ENCODE results near the gene SLC9A9. TPM values are rescaled to one million over a fixed set of nuclear protein-coding genes. Genes with fewer than 3 reads are reported as not detected.

Gene SLC9A9
- total and polyA plus RNA-seq, 10 of the 15 experiments (the other 5 are each of a cell fraction or from before 2014, with no cell fraction given) = 3.5 to 14.2 (median 9.3) TPM

DNA sequence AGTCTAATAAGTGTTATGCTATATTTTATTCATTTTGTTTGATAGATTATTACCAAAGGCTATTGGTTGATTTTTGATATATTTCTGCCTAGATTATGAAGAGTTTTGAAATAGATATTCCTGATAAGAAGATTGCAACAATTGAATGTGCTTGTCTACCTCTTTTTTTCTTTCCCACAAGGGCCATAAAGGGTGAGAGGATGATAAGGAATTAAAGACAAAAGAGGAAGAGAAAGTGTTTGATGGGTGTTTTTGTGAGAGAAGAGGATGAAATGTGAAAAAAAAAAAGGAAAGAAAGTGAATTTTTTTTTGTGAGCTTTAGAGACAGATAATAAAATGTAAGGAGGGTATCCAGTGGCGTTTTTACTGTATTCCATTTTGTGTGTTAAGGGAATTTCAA is 484.3 kb downstream of the SLC9A9 start:
- Histone ChIP-seq H3K9ac (ENCODE audit: control insufficient read depth, insufficient read depth, low read length) (no peak overlapping the region), H3K4me1 (ENCODE audit: control insufficient read depth, insufficient read depth, low read length) (no peaks in the 10 kb centered on the region), H3K79me2 (ENCODE audit: control insufficient read depth, insufficient read depth, low read length) (no peaks in the 10 kb centered on the region), H2AFZ (ENCODE audit: control insufficient read depth, low read depth, low read length) (no peak overlapping the region), H3K27ac (ENCODE audit: control insufficient read depth, insufficient read depth) (no peak overlapping the region), H4K20me1 (ENCODE audit: control insufficient read depth, insufficient read depth) (no peaks in the 10 kb centered on the region), H3K4me3 (no peak overlapping the region), H3K27me3 (replicated peaks in 1 of 2; ENCODE audit: control insufficient read depth in 2 of 2, insufficient read depth in 2 of 2, low read length in 1 of 2) (no peaks in the 10 kb centered on the region), H3K9me3 (replicated peaks; ENCODE audit: control insufficient read depth, insufficient read depth, low read length) (no peaks in the 10 kb centered on the region), H3K4me2 (ENCODE audit: control insufficient read depth, insufficient read depth) (no peak overlapping the region), H3K36me3 (ENCODE audit: control insufficient read depth in 2 of 2, insufficient read depth in 2 of 2, low read length in 1 of 2) (no peaks in the 10 kb centered on the region)
- in situ Hi-C loops (cut with MboI) = no loop called here
- no TSS peak for BruUV-seq (replicated peaks)
- 89% methylated on average over 1 of the region's 1 CpG for WGBS (ENCODE audit: insufficient coverage, insufficient replicate concordance, low lambda C conversion rate, missing lambda C conversion rate)
- no peak for TF ChIP-seq SRF (IDR thresholded peaks at IDR 0.05; ENCODE audit: low read depth in 2 of 2, low read length in 2 of 2)
- TF ChIP-seq SPI1 (IDR thresholded peaks at IDR 0.05; ENCODE audit: borderline replicate concordance, insufficient read depth, low read depth, low read length) = peak; percentile 12; the same call in 1 of the 2 replicates
- FAIRE-seq (no peak), ATAC-seq (no peak), DNase-seq (ENCODE audit: low read depth, low spot score) (no peak)
- ChIA-PET SMC1A (ENCODE audit: uncharacterized antibody, unreplicated experiment) (interaction anchor here (0.5 to 1.6 kb wide), 3 partner anchors 18 to 322 kb away, joined by 3 read pairs; no protein-coding TSS in a partner anchor), CTCF (no interaction called here), POLR2A (no interaction called here), RAD21 (ENCODE audit: unreplicated experiment) (interaction anchor here (1.5 kb wide), 1 partner anchor 11 kb away, joined by 4 read pairs; no protein-coding TSS in a partner anchor)
- intact Hi-C loops (cut with micrococcal nuclease; ENCODE audit: unreplicated experiment) = no loop called here

DNA sequence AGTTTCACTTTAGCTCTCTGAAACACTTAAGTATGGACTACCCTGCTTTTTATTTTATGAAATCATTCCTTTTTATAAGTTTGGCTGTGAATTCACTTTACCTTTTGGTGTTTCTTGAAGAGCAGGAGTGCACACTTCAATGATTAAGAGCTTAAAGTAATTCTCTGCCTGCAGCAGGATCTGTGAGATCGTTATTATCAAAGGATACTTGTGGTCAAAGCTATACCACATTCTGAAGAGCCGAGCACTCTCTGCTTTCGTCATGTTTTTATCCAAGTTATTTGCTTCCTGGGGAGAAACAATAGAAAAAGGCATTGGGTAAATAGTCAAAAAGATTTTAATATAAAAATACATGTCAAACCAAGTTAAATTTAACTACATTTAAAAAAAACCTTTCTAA is 485.0 kb downstream of the SLC9A9 start:
- Histone ChIP-seq H3K36me3 (ENCODE audit: control insufficient read depth in 2 of 2, insufficient read depth in 2 of 2, low read length in 1 of 2) (no peaks in the 10 kb centered on the region), H3K27ac (ENCODE audit: control insufficient read depth, insufficient read depth) (no peak overlapping the region; the same call in 1 of the 2 replicates), H3K9me3 (replicated peaks; ENCODE audit: control insufficient read depth, insufficient read depth, low read length) (no peaks in the 10 kb centered on the region), H3K27me3 (replicated peaks in 1 of 2; ENCODE audit: control insufficient read depth in 2 of 2, insufficient read depth in 2 of 2, low read length in 1 of 2) (no peaks in the 10 kb centered on the region), H3K4me2 (ENCODE audit: control insufficient read depth, insufficient read depth) (peak overlapping the region; percentile 47), H3K9ac (ENCODE audit: control insufficient read depth, insufficient read depth, low read length) (no peak overlapping the region), H3K4me1 (ENCODE audit: control insufficient read depth, insufficient read depth, low read length) (no peaks in the 10 kb centered on the region), H3K4me3 (no peak overlapping the region), H2AFZ (ENCODE audit: control insufficient read depth, low read depth, low read length) (0 out of 2 replicates have a peak overlapping the region, but pooled peaks have one; percentile 26), H3K79me2 (ENCODE audit: control insufficient read depth, insufficient read depth, low read length) (no peaks in the 10 kb centered on the region), H4K20me1 (ENCODE audit: control insufficient read depth, insufficient read depth) (no peaks in the 10 kb centered on the region)
- ChIA-PET POLR2A (no interaction called here), RAD21 (ENCODE audit: unreplicated experiment) (interaction anchor here (0.7 to 1.5 kb wide), 2 partner anchors 10 to 312 kb away, joined by 3 to 4 read pairs; no protein-coding TSS in a partner anchor), SMC1A (ENCODE audit: uncharacterized antibody, unreplicated experiment) (interaction anchor here (0.5 to 2.6 kb wide), 5 partner anchors 14 to 321 kb away, joined by 3 to 8 read pairs (median 3); no protein-coding TSS in a partner anchor), CTCF (interaction anchor here (0.9 kb wide), 1 partner anchor 28 kb away, joined by 3 read pairs; no protein-coding TSS in a partner anchor)
- WGBS (ENCODE audit: insufficient coverage, insufficient replicate concordance, low lambda C conversion rate, missing lambda C conversion rate) = 88% methylated on average over 3 of the region's 3 CpGs
- intact Hi-C loops (cut with micrococcal nuclease; ENCODE audit: unreplicated experiment) (no loop called here), in situ Hi-C loops (cut with MboI) (no loop called here)
- no TSS peak for BruUV-seq (replicated peaks)
- ATAC-seq = peak; percentile 54
- TF ChIP-seq CREB1 (IDR thresholded peaks at IDR 0.05; ENCODE audit: low read depth) = no peak
- no peak for TF ChIP-seq BHLHE40 (IDR thresholded peaks at IDR 0.05; ENCODE audit: borderline replicate concordance in 1 of 2, low read depth in 2 of 2, low read length in 1 of 2)
- no peak for TF ChIP-seq CEBPB (IDR thresholded peaks at IDR 0.05; ENCODE audit: borderline replicate concordance in 1 of 2, low read depth in 2 of 2, low read length in 2 of 2)
- TF ChIP-seq RUNX3 (IDR thresholded peaks at IDR 0.05; ENCODE audit: low read length) = peak; percentile 81
- TF ChIP-seq TCF12 (IDR thresholded peaks at IDR 0.05; ENCODE audit: low read depth, low read length) = no peak
- no peak for TF ChIP-seq SMC3 (IDR thresholded peaks at IDR 0.05; ENCODE audit: borderline replicate concordance, low read length)
- TF ChIP-seq, protein P1, sequence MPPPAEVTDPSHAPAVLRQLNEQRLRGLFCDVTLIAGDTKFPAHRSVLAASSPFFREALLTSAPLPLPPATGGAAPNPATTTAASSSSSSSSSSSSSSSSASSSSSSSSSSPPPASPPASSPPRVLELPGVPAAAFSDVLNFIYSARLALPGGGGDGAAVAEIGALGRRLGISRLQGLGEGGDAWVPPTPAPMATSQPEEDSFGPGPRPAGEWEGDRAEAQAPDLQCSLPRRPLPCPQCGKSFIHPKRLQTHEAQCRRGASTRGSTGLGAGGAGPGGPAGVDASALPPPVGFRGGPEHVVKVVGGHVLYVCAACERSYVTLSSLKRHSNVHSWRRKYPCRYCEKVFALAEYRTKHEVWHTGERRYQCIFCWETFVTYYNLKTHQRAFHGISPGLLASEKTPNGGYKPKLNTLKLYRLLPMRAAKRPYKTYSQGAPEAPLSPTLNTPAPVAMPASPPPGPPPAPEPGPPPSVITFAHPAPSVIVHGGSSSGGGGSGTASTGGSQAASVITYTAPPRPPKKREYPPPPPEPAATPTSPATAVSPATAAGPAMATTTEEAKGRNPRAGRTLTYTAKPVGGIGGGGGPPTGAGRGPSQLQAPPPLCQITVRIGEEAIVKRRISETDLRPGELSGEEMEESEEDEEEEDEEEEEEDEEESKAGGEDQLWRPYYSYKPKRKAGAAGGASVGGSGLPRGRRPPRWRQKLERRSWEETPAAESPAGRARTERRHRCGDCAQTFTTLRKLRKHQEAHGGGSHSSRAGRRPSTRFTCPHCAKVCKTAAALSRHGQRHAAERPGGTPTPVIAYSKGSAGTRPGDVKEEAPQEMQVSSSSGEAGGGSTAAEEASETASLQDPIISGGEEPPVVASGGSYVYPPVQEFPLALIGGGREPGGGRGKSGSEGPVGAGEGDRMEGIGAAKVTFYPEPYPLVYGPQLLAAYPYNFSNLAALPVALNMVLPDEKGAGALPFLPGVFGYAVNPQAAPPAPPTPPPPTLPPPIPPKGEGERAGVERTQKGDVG (CRISPR knock-in tag; IDR thresholded peaks at IDR 0.05) = no peak
- no peak for DNase-seq (ENCODE audit: low read depth, low spot score)
- no peak for FAIRE-seq
